B cell (primary cell): Measurements from ENCODE around the gene P2RX7.
"Not testable (repeated sequence)": the region's sequence is repeated elsewhere in the genome, so short reads cannot be mapped to it uniquely, and the experiment has no call there.

ENCODE experiments used
- CTCF ChIP-seq: fragments of 200-600 bp; IDR thresholded peaks from one replicate; pipeline ENCODE4 v1.8.0; 2022; ENCODE audit warnings: antibody characterized with exemption, mild to moderate bottlenecking
- EZH2 ChIP-seq: IDR thresholded peaks from 2 replicates; pipeline ENCODE4 v1.6.1; 2012; ENCODE audit warnings: borderline replicate concordance, low read depth, mild to moderate bottlenecking, moderate library complexity, low read length; ENCODE audit not compliant: insufficient read depth, poor library complexity, severe bottlenecking

- TF ChIP-seq EZH2, CTCF: not testable (repeated sequence)
Observed at GRCh38 chr12:121201140-121201539, 68.5 kb downstream of the P2RX7 start.
